Smooth muscle cell of bladder (primary cell): ENCODE measurements around the gene NEK7. TPM values are rescaled to one million over a fixed set of nuclear protein-coding genes. Genes with fewer than 3 reads are reported as not detected.

Source experiments
- total RNA-seq: library from RNA; depleted of rRNA; stranded (reverse); fragments of >200 nt; gene quantifications from 2 replicates; pipeline ENCODE4 v1.2.3, GENCODE V29; 2014

Gene NEK7
- total RNA-seq = 117 and 154 TPM in 2 replicates

DNA sequence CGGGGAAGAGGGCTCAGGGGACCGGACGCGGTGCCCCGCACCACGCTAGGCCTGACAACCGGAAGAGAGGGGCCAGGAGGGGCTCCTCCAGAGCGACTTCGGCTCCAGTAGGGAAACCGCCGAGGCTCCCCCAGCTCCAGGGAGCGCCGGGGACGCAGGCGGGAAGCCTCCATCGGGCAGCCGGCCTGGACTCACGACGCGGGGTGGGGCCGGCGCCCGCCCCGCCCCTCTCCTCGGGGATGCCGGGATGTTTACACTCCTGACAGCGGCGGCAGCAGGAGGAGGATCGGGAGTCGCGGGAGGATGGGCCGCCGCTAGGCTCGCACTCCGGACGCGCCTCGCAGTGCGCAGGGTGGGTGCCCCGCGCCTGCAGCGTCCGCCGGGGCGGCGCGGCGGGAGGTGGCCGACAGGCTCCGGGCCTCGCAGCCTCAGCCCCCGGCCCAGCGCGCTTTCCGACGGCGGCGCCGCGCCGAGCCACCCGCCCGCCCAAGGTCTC lies at the start of gene NEK7:
Gene NEK7, plus strand, starts transcription at position 254 of the 496 bp plus-strand sequence. CDS start 75,583 bp downstream, outside the sequence.

Other genes starting within 250 kb of the NEK7 start
- not detected in 2 replicates for gene LHX9, start 239.6 kb upstream of the NEK7 start, total RNA-seq